Pancreas (tissue), 10 donors: ENCODE results near the gene GNAQ. TPM values are rescaled to one million over a fixed set of nuclear protein-coding genes. Genes with fewer than 3 reads are reported as not detected.
"Not testable (repeated sequence)": the region's sequence is repeated elsewhere in the genome, so short reads cannot be mapped to it uniquely, and the experiment has no call there.

Experiments
- ATAC-seq, 4 donors: fragments of 200-7000 bp; cut with Tn5 transposase; one replicate each; pipeline versions ENCODE4 v1.8.0 to v1.9.1; 2020; ENCODE audit warnings: mild to moderate bottlenecking in 4 of 4, moderate library complexity in 4 of 4
- DNase-seq, 6 donors: peaks; one replicate each; pipeline ENCODE4 v3.0.0-alpha.2; 2020
- FAIRE-seq: peaks from 2 replicates; lab custom pipeline; 2012; peaks lifted over from hg19 to GRCh38; lab: Jason Lieb, UNC
- H3K27ac ChIP-seq, 4 donors: fragments of 200-600 bp; sonication (generic); 1 replicate in 3 of 4; 2 replicates in 1 of 4; pipeline versions ENCODE4 v1.5.0 to v1.8.0; 2020
- H3K27me3 ChIP-seq, 4 donors: fragments of 200-600 bp; one replicate each; pipeline ENCODE4 v1.8.0; 2021
- H3K36me3 ChIP-seq, 3 donors: fragments of 200-600 bp; sonication (generic) in 1 of 3; one replicate each; pipeline versions ENCODE4 v1.5.0 to v1.8.0; 2020 to 2021
- H3K4me1 ChIP-seq, 3 donors: fragments of 200-600 bp; one replicate each; pipeline ENCODE4 v1.8.0; 2021
- H3K4me3 ChIP-seq, 4 donors: fragments of 200-600 bp; sonication (generic) in 2 of 4; one replicate each; pipeline versions ENCODE4 v1.5.0 to v1.8.0; 2020 to 2021
- H3K9me3 ChIP-seq, 4 donors: fragments of 200-600 bp; one replicate each; pipeline ENCODE4 v1.8.0; 2021
- CTCF ChIP-seq, 4 donors: fragments of 200-600 bp; sonication (generic) in 3 of 4; IDR thresholded peaks; one replicate each; pipeline versions ENCODE4 v1.5.0 to v1.8.0; 2021; ENCODE audit warnings: antibody characterized with exemption in 4 of 4
- WGBS, 2 donors: extraction: QIAGEN DNeasy Blood & Tissue Kit; methylation state at CpG; one replicate each; pipeline ENCODE4 v1.1.7; 2013; 5-methylcytosine and 5-hydroxymethylcytosine counted together
- intact Hi-C, 3 donors: fragments of 100-400 bp; cut with DNase I; formaldehyde crosslinking; loops; one replicate each; pipeline versions ENCODE4 v1.11.1 to v1.14.2; 2022
- polyA plus RNA-seq, 2 donors: library from polyadenylated mRNA; stranded (reverse); fragments of 200-250 nt; gene quantifications; one replicate each; pipeline ENCODE4 v1.2.3, GENCODE V29; 2013
- total RNA-seq, 6 donors: library from RNA; stranded (reverse); fragmentation: NEBNext Ultra II Directional in 4 of 6; extraction: Animal tissue kit (Norgen Biotek cat#: 25700) in 4 of 6; gene quantifications; one replicate each; pipeline versions ENCODE4 v1.2.1 to v1.2.4, GENCODE V29; 2021 to 2023
- donor health status: healthy with polysubstance abuse.
- donor health status: DM: no; HTN: no; CAD: no; lungs with moderate emphysema.
- donor health status: DM: no; HTN: no; CAD: no.
- donor health status: control.
- donor health status: control.
- donor health status: Bipolar disorder and iron deficiency.
- donor health status: DM: yes; HTN: yes; CAD: no.
- donor health status: DM: no; HTN: no; CAD: no.
- donor health status: DM: no; HTN: no; CAD: no.
- donor health status: DM: yes; HTN: yes; CAD: no.

The GNAQ gene
- total and polyA plus RNA-seq, 8 donors: 6.7 to 33.8 (median 18.2) TPM

GRCh38 chr9:77764894-77765780 lies 266.5 kb downstream of the GNAQ start:
- TF ChIP-seq CTCF (IDR thresholded peaks at IDR 0.05): peak in 2 of 4 donors; percentile 19 to 37
- DNase-seq (no peak), ATAC-seq (peak in 3 of 4 donors; percentile 33 to 60 (median 55)), FAIRE-seq (peak; percentile 54)
- Histone ChIP-seq H3K9me3 (no peaks in the 10 kb centered on the region), H3K4me3 (no peak overlapping the region), H3K27ac (no peak overlapping the region), H3K27me3 (no peaks in the 10 kb centered on the region), H3K4me1 (peaks cover 0 to 5% (median 0%) of the 10 kb centered on the region in 3 donors), H3K36me3 (no peaks in the 10 kb centered on the region)
- intact Hi-C loops: no loop called here
- WGBS, 2 donors: 80 to 82% methylated on average over 10 of the region's 10 CpGs

GRCh38 chr9:77763566-77763965 lies 268.0 kb downstream of the GNAQ start:
- no peaks in the 10 kb centered on the region for H3K9me3 ChIP-seq
- no peak overlapping the region for H3K27ac ChIP-seq
- WGBS, 2 donors: 39 to 49% methylated on average over 4 of the region's 4 CpGs
- no peaks in the 10 kb centered on the region for H3K27me3 ChIP-seq
- intact Hi-C loops: no loop called here
- H3K4me3 ChIP-seq: no peak overlapping the region
- peaks cover 0 to 5% (median 0%) of the 10 kb centered on the region in 3 donors for H3K4me1 ChIP-seq
- no peaks in the 10 kb centered on the region for H3K36me3 ChIP-seq
- peak in 3 of 4 donors; percentile 53 to 73 (median 69) for ATAC-seq
- no peak for DNase-seq
- no peak for FAIRE-seq
- no peak for TF ChIP-seq CTCF (IDR thresholded peaks at IDR 0.05)

GRCh38 chr9:77760919-77761318 lies 270.7 kb downstream of the GNAQ start:
- H3K4me3 ChIP-seq, H3K27ac ChIP-seq, H3K4me1 ChIP-seq, FAIRE-seq, ATAC-seq, H3K36me3 ChIP-seq, H3K9me3 ChIP-seq, intact Hi-C loops, H3K27me3 ChIP-seq: not testable (repeated sequence)
- DNase-seq: peak in 1 of 6 donors; percentile 70
- WGBS, 2 donors: 94 to 100% methylated on average over 11 to 19 of the region's 25 CpGs

DNA sequence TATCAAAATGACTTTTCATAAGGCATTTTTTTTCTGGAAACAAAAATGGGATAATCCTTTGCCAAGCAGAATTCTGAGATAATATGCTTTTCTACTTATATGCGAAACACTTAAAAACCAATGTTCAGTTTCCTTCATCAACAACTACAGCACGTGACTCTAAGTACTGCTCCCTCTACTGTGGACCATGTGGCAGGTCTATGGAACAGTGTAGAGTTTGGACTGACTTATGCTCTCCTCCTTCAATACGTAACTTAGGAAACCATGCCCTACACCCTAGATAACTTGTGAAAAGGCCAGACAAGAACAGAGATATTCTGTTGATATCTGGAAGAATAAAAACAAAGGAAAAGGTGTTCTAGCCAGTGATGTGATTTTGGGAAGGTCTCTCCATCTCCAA lies 272.2 kb downstream of the GNAQ start:
- H3K4me1 ChIP-seq: peaks cover 0 to 5% (median 0%) of the 10 kb centered on the region in 3 donors
- intact Hi-C loops: loop anchor here in 1 of 3 donors (10.0 kb wide), 1 partner anchor 325 kb away; no protein-coding TSS in a partner anchor
- DNase-seq (no peak), ATAC-seq (no peak), FAIRE-seq (no peak)
- H3K4me3 ChIP-seq: no peak overlapping the region
- no peaks in the 10 kb centered on the region for H3K27me3 ChIP-seq
- WGBS, 2 donors: 92 to 93% methylated on average over 3 of the region's 3 CpGs
- TF ChIP-seq CTCF (IDR thresholded peaks at IDR 0.05): no peak
- H3K27ac ChIP-seq: no peak overlapping the region
- H3K9me3 ChIP-seq: no peaks in the 10 kb centered on the region
- no peaks in the 10 kb centered on the region for H3K36me3 ChIP-seq

GRCh38 chr9:77756449-77756848 lies 275.2 kb downstream of the GNAQ start:
- FAIRE-seq (no peak), DNase-seq (no peak), ATAC-seq (no peak)
- WGBS, 2 donors: 0 to 88% methylated on average over 1 of the region's 1 CpG
- Histone ChIP-seq H3K36me3 (no peaks in the 10 kb centered on the region), H3K27me3 (no peaks in the 10 kb centered on the region), H3K4me3 (no peak overlapping the region), H3K27ac (no peak overlapping the region), H3K9me3 (no peaks in the 10 kb centered on the region), H3K4me1 (no peaks in the 10 kb centered on the region)
- no peak for TF ChIP-seq CTCF (IDR thresholded peaks at IDR 0.05)
- intact Hi-C loops: loop anchor here in 1 of 3 donors (10.0 kb wide), 1 partner anchor 322 kb away; no protein-coding TSS in a partner anchor
